Karpas-422 (cell line): ENCODE data around the gene DAP3. TPM values are rescaled to one million over a fixed set of nuclear protein-coding genes. Genes with fewer than 3 reads are reported as not detected.
"Not testable (repeated sequence)": the region's sequence is repeated elsewhere in the genome, so short reads cannot be mapped to it uniquely, and the experiment has no call there.

Source experiments
- DNase-seq: peaks from one replicate; pipeline ENCODE4 v3.0.0-alpha.2; 2015
- H2AFZ ChIP-seq: fragments of 200-600 bp; sonication (generic); 2 replicates; pipeline ENCODE4 v1.6.1; 2014; ENCODE audit warnings: antibody characterized with exemption, low read length, mixed read lengths
- H3K27ac ChIP-seq: fragments of 200-600 bp; sonication (generic); 2 replicates; pipeline ENCODE4 v1.5.1; 2014; ENCODE audit warnings: mild to moderate bottlenecking, low read length, moderate library complexity
- H3K27me3 ChIP-seq: fragments of 200-600 bp; sonication (generic); 2 replicates; pipeline ENCODE4 v1.6.1; 2014; ENCODE audit warnings: low read length, mixed read lengths
- H3K36me3 ChIP-seq: fragments of 200-600 bp; sonication (generic); 2 replicates; pipeline ENCODE4 v1.6.1; 2014; ENCODE audit warnings: low read length, mixed read lengths; ENCODE audit not compliant: insufficient read depth
- H3K4me1 ChIP-seq: fragments of 200-600 bp; sonication (generic); 2 replicates; pipeline ENCODE4 v1.6.1; 2014; ENCODE audit warnings: mild to moderate bottlenecking, low read length, mixed read lengths
- H3K4me2 ChIP-seq: fragments of 200-600 bp; sonication (generic); 2 replicates; pipeline ENCODE4 v1.6.1; 2014; ENCODE audit warnings: low read length, low read depth, mild to moderate bottlenecking; ENCODE audit not compliant: poor library complexity, severe bottlenecking
- H3K4me3 ChIP-seq: fragments of 200-600 bp; sonication (generic); 2 replicates; pipeline ENCODE4 v1.5.1; 2014; ENCODE audit warnings: mild to moderate bottlenecking, antibody characterized with exemption, low read length, mixed read lengths
- H3K79me2 ChIP-seq: fragments of 200-600 bp; sonication (generic); 2 replicates; pipeline ENCODE4 v1.6.1; 2014; ENCODE audit warnings: mild to moderate bottlenecking, low read length, mixed read lengths
- H3K9ac ChIP-seq: fragments of 200-600 bp; sonication (generic); 2 replicates; pipeline ENCODE4 v1.6.0; 2014; ENCODE audit warnings: low read length
- H3K9me2 ChIP-seq: fragments of 200-600 bp; sonication (generic), shearing (Covaris generic); replicated peaks from 2 replicates; pipeline ENCODE4 v1.6.0; 2014; ENCODE audit warnings: mild to moderate bottlenecking, low read length, moderate library complexity; ENCODE audit not compliant: insufficient read depth
- H3K9me3 ChIP-seq: fragments of 300-700, 200-600 bp; sonication (generic); 2 replicates; pipeline ENCODE4 v1.6.1; 2014; ENCODE audit warnings: low read length, mixed read lengths
- H4K20me1 ChIP-seq: fragments of 200-600 bp; sonication (generic); 2 replicates; pipeline ENCODE4 v1.6.1; 2014; ENCODE audit warnings: mild to moderate bottlenecking, antibody characterized with exemption, low read length, low read depth; ENCODE audit not compliant: insufficient read depth
- total RNA-seq: library from RNA; depleted of rRNA; stranded (reverse); fragments of >200 nt; shearing (Covaris generic); gene quantifications from 2 replicates; pipeline ENCODE4 v1.2.3, GENCODE V29; 2014; ENCODE audit warnings: low replicate concordance

Gene DAP3
- total RNA-seq, 1 experiment from 2014 or later = 102 TPM

DNA sequence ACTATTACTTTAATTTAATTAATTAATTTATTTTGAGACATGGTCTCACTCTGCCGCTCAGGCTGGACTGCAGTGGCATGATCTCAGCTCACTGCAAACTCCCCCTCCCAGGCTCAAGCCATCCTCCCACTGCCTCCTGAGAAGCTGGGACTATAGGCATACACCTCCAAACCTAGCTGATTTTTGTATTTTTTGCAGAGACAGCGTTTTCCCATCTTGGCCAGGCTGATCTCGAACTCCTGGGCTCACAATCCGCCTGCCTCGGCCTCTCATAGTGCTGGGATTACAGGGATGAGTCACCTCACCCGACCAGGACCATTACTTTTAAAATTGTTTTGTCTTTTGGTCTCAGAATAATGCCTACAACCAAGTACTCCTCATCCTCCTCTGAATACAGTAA lies 15.9 kb upstream of the DAP3 start:
- H3K36me3 ChIP-seq = peaks cover 49% of the 10 kb centered on the region; the same call in 1 of the 2 replicates
- no peaks in the 10 kb centered on the region for H3K4me1 ChIP-seq
- no peaks in the 10 kb centered on the region for H4K20me1 ChIP-seq
- H3K9ac ChIP-seq = no peak overlapping the region
- no peak overlapping the region for H2AFZ ChIP-seq
- no peak overlapping the region for H3K4me3 ChIP-seq
- no peak overlapping the region for H3K27ac ChIP-seq
- no peak overlapping the region for H3K4me2 ChIP-seq
- no peaks in the 10 kb centered on the region for H3K9me3 ChIP-seq
- no peak for DNase-seq
- H3K27me3 ChIP-seq = no peaks in the 10 kb centered on the region
- 0 out of 2 replicates have a peak, but pooled peaks cover 2% of the 10 kb centered on the region for H3K79me2 ChIP-seq
- H3K9me2 ChIP-seq = no peaks in the 10 kb centered on the region

DNA sequence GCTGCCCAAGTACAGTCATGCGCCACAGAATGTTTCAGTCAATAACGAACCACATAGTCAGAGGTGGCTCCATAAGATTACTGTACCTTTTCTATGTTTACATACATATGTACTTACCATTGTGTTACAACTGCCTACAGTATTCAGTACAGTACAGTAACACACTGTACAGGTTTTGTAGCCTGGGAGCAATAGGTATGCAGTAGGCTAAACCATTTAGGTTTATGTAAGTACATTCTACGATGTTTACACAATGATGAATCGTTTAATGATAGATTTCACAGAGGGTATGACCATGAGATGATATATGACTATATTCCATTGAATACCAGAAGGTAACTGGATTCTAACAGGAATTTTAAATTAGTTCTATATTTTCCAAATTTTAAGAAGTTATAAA lies 10.9 kb upstream of the DAP3 start:
- Histone ChIP-seq H3K36me3 (peaks cover 19% of the 10 kb centered on the region; the same call in 1 of the 2 replicates), H3K4me1 (no peaks in the 10 kb centered on the region), H3K79me2 (peaks cover 40% of the 10 kb centered on the region)

DNA sequence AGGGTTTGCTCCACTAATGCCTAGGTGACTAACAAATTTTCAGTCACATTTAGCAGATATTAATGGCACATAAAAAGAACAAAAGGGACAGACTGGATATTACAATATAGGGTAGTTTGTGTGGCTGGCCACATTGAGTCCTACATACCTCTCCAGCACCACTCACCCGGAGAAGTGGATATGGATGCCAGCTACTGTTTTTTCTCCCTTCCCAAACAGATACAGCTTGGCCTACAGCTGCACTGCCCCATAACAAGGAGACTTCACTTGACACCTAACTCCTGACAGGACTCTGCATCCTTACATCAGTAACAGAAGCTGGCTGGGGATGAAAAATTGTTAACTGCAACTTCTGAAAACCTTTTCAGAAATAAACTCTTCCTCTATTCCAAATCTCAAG lies 9.9 kb upstream of the DAP3 start:
- H3K4me1 ChIP-seq, H3K9ac ChIP-seq, H4K20me1 ChIP-seq, H3K4me3 ChIP-seq, DNase-seq, H3K4me2 ChIP-seq, H3K9me2 ChIP-seq, H2AFZ ChIP-seq, H3K27ac ChIP-seq, H3K9me3 ChIP-seq, H3K27me3 ChIP-seq: not testable (repeated sequence)
- peaks cover 49% of the 10 kb centered on the region for H3K79me2 ChIP-seq
- peaks cover 18% of the 10 kb centered on the region; the same call in 1 of the 2 replicates for H3K36me3 ChIP-seq

More for the DNA sequence above, 10.9 kb upstream of the DAP3 start:
- 0 out of 2 replicates have a peak, but pooled peaks cover 2% of the 10 kb centered on the region for H4K20me1 ChIP-seq
- no peak overlapping the region for H3K4me3 ChIP-seq
- H3K4me2 ChIP-seq = no peak overlapping the region
- H2AFZ ChIP-seq = no peak overlapping the region
- no peak overlapping the region for H3K27ac ChIP-seq
- DNase-seq = no peak
- no peaks in the 10 kb centered on the region for H3K9me2 ChIP-seq
- H3K9ac ChIP-seq = no peak overlapping the region
- H3K9me3 ChIP-seq = no peaks in the 10 kb centered on the region
- no peaks in the 10 kb centered on the region for H3K27me3 ChIP-seq

DNA sequence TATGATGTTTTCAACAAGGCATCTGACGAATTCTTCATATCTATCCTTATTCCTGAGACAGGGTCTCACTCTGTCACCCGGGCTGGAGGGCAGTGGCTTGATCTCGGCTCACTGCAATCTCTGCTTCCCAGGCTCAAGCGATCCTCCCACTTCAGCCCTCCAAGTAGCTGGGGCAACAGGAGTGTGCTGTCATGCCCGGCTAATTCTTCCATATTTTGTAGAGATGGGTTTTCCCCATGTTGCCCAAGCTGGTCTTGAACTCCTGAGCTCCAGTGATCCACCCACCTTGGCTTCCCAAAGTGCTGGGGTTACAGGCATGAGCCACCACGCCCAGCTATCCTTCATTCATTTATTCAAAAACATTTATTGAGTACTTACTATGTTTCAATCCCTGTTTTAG lies 8.4 kb upstream of the DAP3 start:
- no peak overlapping the region for H2AFZ ChIP-seq
- H3K9ac ChIP-seq = no peak overlapping the region
- no peak overlapping the region for H3K4me2 ChIP-seq
- peaks cover 65% of the 10 kb centered on the region for H3K79me2 ChIP-seq
- no peak for DNase-seq
- H3K9me3 ChIP-seq = no peaks in the 10 kb centered on the region
- no peaks in the 10 kb centered on the region for H3K9me2 ChIP-seq
- peaks cover 15% of the 10 kb centered on the region; the same call in 1 of the 2 replicates for H3K36me3 ChIP-seq
- peaks cover 6% of the 10 kb centered on the region for H3K4me1 ChIP-seq
- no peaks in the 10 kb centered on the region for H3K27me3 ChIP-seq
- H3K27ac ChIP-seq = no peak overlapping the region
- peaks cover 4% of the 10 kb centered on the region; the same call in 1 of the 2 replicates for H4K20me1 ChIP-seq
- H3K4me3 ChIP-seq = no peak overlapping the region

DNA sequence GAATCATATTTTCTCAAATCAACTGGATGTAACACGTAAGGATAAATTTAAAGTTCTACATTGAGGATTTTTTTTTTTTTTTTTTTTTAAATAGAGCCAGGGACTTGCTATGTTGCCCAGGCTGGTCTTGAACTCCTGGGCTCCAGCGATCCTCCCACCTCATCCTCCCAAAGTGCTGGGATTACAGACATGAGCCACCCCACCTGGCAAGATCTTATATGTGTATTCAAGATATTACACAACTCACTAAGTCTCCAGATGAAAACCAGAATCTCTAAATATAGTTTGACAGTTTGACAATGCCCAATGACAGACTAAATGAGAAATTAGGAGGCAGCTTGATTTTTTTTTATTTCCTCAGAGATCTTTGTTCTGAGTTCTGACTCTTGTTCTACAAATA lies 7.1 kb upstream of the DAP3 start:
- no peak overlapping the region for H3K4me3 ChIP-seq
- peaks cover 10% of the 10 kb centered on the region; the same call in 1 of the 2 replicates for H3K36me3 ChIP-seq
- H3K79me2 ChIP-seq = peaks cover 77% of the 10 kb centered on the region
- no peaks in the 10 kb centered on the region for H3K9me2 ChIP-seq
- H3K4me1 ChIP-seq = peaks cover 17% of the 10 kb centered on the region
- H3K9ac ChIP-seq = no peak overlapping the region
- no peaks in the 10 kb centered on the region for H3K9me3 ChIP-seq
- DNase-seq = no peak
- H3K4me2 ChIP-seq = no peak overlapping the region
- H3K27ac ChIP-seq = no peak overlapping the region
- H3K27me3 ChIP-seq = no peaks in the 10 kb centered on the region
- no peak overlapping the region for H2AFZ ChIP-seq
- peaks cover 4% of the 10 kb centered on the region; the same call in 1 of the 2 replicates for H4K20me1 ChIP-seq

DNA sequence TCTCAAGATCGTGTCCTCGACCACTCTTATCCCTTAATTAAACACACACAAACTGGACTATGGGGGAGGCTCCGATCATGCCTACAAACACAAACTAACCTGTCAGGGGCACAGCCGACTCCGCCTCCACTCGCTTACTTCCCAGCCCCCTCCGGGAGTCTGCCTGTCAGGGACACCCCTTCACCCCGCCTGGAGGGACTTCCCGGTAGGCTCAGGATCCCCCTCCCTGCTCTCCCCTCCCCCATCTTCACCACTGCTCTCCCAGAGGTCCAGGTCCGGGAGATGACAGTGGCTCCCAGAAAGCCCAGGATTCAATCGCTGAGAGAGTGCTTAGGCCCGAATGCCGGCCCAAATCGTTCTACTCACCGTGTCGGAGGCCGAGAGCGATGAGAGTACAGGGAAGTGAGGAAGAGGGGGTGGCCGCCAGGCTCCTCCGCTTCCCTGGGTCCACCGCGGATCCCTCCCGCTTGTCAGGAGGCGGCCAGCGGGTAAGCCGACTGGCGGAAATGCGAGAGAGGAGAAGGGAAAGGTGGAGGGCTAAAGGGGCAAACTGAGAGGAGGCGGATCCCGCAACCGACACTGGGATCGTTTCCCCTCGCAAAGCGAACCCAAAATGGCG lies 1.1 kb upstream of the DAP3 start:
- DNase-seq, H4K20me1 ChIP-seq: not testable (repeated sequence)

DNA sequence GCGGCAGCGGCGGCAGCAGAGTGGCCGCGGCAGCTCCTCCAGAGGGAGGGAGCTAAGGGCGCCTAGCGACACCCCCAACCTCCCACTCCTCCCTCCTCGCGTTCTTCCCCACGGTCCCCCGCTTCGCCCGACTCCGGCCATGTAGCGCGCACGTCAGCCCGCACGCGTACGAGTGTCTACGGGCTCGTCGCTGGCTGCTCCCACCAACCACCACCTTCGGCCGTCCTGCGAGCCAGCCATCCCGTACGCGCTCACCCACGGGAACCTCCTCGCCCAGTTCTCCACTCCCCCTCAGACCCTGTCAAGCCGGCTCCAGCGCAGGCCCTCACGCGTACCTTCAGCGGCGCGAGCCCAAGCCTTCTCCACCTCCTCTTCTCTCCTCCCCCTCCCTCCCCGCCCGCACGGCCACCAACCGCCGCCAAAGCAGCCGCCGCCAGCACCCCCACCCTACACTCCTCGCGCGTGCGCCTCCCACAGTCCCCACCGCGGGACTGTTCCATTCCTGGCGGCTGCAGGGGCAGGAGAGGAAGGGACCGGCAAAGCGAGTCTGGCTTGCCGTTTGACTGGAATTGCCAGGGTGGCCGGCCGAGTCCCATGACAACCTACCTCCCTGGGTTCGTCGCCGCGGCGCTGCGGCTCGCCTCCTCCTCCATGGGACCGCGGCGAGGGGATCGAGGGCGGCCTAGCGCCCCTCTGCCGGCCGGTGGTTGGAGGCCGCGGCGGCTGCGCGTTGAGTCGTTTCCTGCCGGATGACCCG lies 389 bp upstream of the DAP3 start, which contains the start of gene YY1AP1:
Gene YY1AP1 (minus strand): TSS at position 451 of the 757 bp plus-strand sequence. CDS start 8,338 bp downstream, outside the sequence.
- Histone ChIP-seq H3K9me3 (no peaks in the 10 kb centered on the region), H3K27me3 (no peaks in the 10 kb centered on the region), H3K27ac (peak within 1 kb of the TSS; percentile 82), H3K4me3 (peak within 1 kb of the TSS; percentile 95), H3K79me2 (peaks cover 95% of the 10 kb centered on the region), H4K20me1 (no peaks in the 10 kb centered on the region; the same call in 1 of the 2 replicates), H2AFZ (peak within 1 kb of the TSS; percentile 98), H3K9ac (peak within 1 kb of the TSS; percentile 99), H3K4me1 (peaks cover 27% of the 10 kb centered on the region), H3K36me3 (peaks cover 35% of the 10 kb centered on the region), H3K4me2 (peak within 1 kb of the TSS; percentile 77), H3K9me2 (no peaks in the 10 kb centered on the region)
- DNase-seq = peak; percentile 95

More for the DNA sequence above, 1.1 kb upstream of the DAP3 start:
- Histone ChIP-seq H2AFZ (peak overlapping the region; percentile 98; the same call in 1 of the 2 replicates), H3K79me2 (peaks cover 95% of the 10 kb centered on the region), H3K27ac (peak overlapping the region; percentile 82), H3K9ac (peak overlapping the region; percentile 99), H3K4me2 (peak overlapping the region; percentile 77), H3K4me1 (peaks cover 27% of the 10 kb centered on the region), H3K4me3 (peak overlapping the region; percentile 95), H3K36me3 (peaks cover 29% of the 10 kb centered on the region)
- not testable (repeated sequence) for H3K9me3 ChIP-seq, H3K9me2 ChIP-seq, H3K27me3 ChIP-seq

DNA sequence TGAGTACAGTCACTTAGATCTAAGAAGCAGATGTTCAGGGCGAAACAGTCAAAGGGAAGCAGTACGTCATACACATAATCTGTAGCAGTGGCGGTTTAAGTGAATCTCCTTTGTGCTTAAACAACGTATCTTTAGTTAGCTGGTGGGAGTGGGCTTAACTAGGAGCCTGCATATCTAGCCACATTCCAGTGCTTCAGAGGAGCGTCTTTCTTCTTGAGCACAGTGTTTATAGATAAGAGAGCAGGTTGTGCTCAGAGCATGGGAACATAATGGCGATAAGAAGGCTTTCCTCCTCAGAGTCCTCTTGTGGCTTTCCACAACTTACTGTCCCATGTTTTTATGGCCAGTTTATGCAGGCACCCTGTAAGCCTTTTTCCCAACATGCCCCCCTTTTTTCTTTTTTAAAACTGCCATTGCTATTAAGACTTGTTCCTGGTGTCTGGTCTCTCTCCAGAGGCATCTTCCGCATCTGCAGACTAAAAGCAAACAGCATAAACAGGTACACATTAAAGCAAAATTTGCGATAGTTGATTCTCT lies 3.2 kb downstream of the DAP3 start:
- H3K9me3 ChIP-seq = no peaks in the 10 kb centered on the region
- no peak for DNase-seq
- H3K4me1 ChIP-seq = peaks cover 10% of the 10 kb centered on the region
- 0 out of 2 replicates have a peak, but pooled peaks cover 6% of the 10 kb centered on the region for H4K20me1 ChIP-seq
- H3K9ac ChIP-seq = no peak overlapping the region
- H3K27me3 ChIP-seq = no peaks in the 10 kb centered on the region
- H3K4me2 ChIP-seq = no peak overlapping the region
- peaks cover 50% of the 10 kb centered on the region for H3K36me3 ChIP-seq
- no peaks in the 10 kb centered on the region for H3K9me2 ChIP-seq
- H3K4me3 ChIP-seq = no peak overlapping the region
- H3K27ac ChIP-seq = no peak overlapping the region
- no peak overlapping the region for H2AFZ ChIP-seq
- peaks cover 95% of the 10 kb centered on the region for H3K79me2 ChIP-seq
